GM23338 (cell line): ENCODE measurements around the gene MRPS6.
A peak's percentile ranks its signal among the peaks of the same experiment; 100 is the strongest.

ENCODE experiments used
- CREB1 ChIP-seq: fragments of 250-450 bp; sonication (Bioruptor Pico); IDR thresholded peaks from 2 replicates; pipeline ENCODE4 v1.5.0; 2020; ENCODE audit warnings: low read depth, mild to moderate bottlenecking, moderate library complexity
- ETS1 ChIP-seq: IDR thresholded peaks from 2 replicates; pipeline ENCODE4 v1.6.1; 2016; ENCODE audit warnings: antibody characterized with exemption
- EZH2 ChIP-seq: fragments of 200-600 bp; sonication (generic); IDR thresholded peaks from one replicate; pipeline ENCODE4 v1.8.0; 2017; ENCODE audit warnings: antibody characterized with exemption, mild to moderate bottlenecking, low read depth; ENCODE audit not compliant: unreplicated experiment
- EZH2phosphoT487 ChIP-seq: fragments of 200-600 bp; sonication (generic); IDR thresholded peaks from one replicate; pipeline ENCODE4 v1.8.1; 2018; ENCODE audit warnings: antibody characterized with exemption; ENCODE audit not compliant: unreplicated experiment
- JUNB ChIP-seq: IDR thresholded peaks from one replicate; pipeline ENCODE4 v1.6.1; 2016; ENCODE audit warnings: antibody characterized with exemption; ENCODE audit not compliant: unreplicated experiment
- NANOG ChIP-seq: IDR thresholded peaks from 2 replicates; pipeline ENCODE4 v1.6.1; 2016; ENCODE audit warnings: antibody characterized with exemption, borderline replicate concordance
- POLR2AphosphoS5 ChIP-seq: IDR thresholded peaks from 2 replicates; pipeline ENCODE4 v1.6.1; 2016; ENCODE audit warnings: antibody characterized with exemption, low read depth
- REST ChIP-seq: IDR thresholded peaks from one replicate; pipeline ENCODE4 v1.6.1; 2018; ENCODE audit warnings: antibody characterized with exemption; ENCODE audit not compliant: unreplicated experiment
- ZNF331 ChIP-seq: fragments of 250-450 bp; sonication (Bioruptor Pico); IDR thresholded peaks from 2 replicates; pipeline ENCODE4 v1.5.0; 2020; ENCODE audit warnings: low read depth, mild to moderate bottlenecking, moderate library complexity
- TF ChIP-seq, protein P1 (sequence below), 2 experiments: fragments of 200-600 bp in 1 of 2; sonication (generic) in 1 of 2; conservative IDR thresholded peaks; 2 replicates each; pipeline versions ENCODE4 v1.5.1 to v1.6.1; 2016 to 2017; ENCODE audit warnings: antibody characterized with exemption in 2 of 2, low read depth in 2 of 2, mild to moderate bottlenecking in 2 of 2, moderate library complexity in 1 of 2

GRCh38 chr21:34073032-34073748, at the start of gene MRPS6, which contains the start of gene SLC5A3:
- TF ChIP-seq EZH2: no peak
- TF ChIP-seq, protein P1, sequence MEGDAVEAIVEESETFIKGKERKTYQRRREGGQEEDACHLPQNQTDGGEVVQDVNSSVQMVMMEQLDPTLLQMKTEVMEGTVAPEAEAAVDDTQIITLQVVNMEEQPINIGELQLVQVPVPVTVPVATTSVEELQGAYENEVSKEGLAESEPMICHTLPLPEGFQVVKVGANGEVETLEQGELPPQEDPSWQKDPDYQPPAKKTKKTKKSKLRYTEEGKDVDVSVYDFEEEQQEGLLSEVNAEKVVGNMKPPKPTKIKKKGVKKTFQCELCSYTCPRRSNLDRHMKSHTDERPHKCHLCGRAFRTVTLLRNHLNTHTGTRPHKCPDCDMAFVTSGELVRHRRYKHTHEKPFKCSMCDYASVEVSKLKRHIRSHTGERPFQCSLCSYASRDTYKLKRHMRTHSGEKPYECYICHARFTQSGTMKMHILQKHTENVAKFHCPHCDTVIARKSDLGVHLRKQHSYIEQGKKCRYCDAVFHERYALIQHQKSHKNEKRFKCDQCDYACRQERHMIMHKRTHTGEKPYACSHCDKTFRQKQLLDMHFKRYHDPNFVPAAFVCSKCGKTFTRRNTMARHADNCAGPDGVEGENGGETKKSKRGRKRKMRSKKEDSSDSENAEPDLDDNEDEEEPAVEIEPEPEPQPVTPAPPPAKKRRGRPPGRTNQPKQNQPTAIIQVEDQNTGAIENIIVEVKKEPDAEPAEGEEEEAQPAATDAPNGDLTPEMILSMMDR (conservative IDR thresholded peaks at IDR 0.05; ENCODE audit: low read depth in 2 of 2): peak in 1 of 2 experiments; percentile 68; a peak in 2 of 4 replicates
- TF ChIP-seq CREB1 (CRISPR knock-in tag): no peak
- TF ChIP-seq POLR2AphosphoS5: peak; percentile 89
- no peak for TF ChIP-seq REST
- no peak for TF ChIP-seq ZNF331
- TF ChIP-seq EZH2phosphoT487: no peak
- TF ChIP-seq JUNB: no peak
- TF ChIP-seq ETS1: no peak
- TF ChIP-seq NANOG: no peak
